ENCODE data around the gene SNRNP40.

Gene SNRNP40

DNA sequence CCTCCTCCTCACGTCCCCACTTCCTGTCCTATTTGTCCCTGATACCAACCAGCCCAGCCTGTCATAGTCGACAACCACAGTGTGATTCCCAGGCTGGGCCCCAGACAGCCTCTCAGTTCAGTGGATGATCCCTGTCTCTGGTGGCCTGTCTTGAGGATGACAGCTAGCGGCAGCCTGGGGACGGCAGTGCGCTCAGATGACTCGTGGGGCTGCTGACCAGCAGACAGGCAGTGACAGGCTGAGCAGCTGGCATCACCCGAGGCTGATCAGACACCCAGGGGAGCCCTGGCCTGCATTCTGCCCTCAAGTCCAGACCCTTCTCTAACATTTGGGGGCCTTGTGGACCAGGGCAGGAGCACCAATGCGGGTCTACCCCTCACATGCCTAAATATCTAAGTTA lies 77.9 kb downstream of the SNRNP40 start:
- TF ChIP-seq ZFX (IDR thresholded peaks at IDR 0.05; ENCODE audit: borderline replicate concordance) (no peak), CTCF (IDR thresholded peaks at IDR 0.05) (no peak)
- H3K27ac ChIP-seq, result no peak overlapping the region

GRCh38 chr1:31216016-31216415 lies 80.6 kb downstream of the SNRNP40 start:
- TF ChIP-seq CTCF (IDR thresholded peaks at IDR 0.05) (no peak), ZFX (IDR thresholded peaks at IDR 0.05; ENCODE audit: borderline replicate concordance) (no peak)

GRCh38 chr1:31215065-31215570 lies 81.5 kb downstream of the SNRNP40 start:
- TF ChIP-seq ZFX (IDR thresholded peaks at IDR 0.05; ENCODE audit: borderline replicate concordance) (no peak), CTCF (IDR thresholded peaks at IDR 0.05) (no peak)
- no peak overlapping the region for H3K27ac ChIP-seq

More at GRCh38 chr1:31216016-31216415, 80.6 kb downstream of the SNRNP40 start:
- peak overlapping the region; percentile 54 for H3K27ac ChIP-seq

GRCh38 chr1:31214316-31215064 lies 82.1 kb downstream of the SNRNP40 start:
- TF ChIP-seq CTCF (IDR thresholded peaks at IDR 0.05), result no peak
- TF ChIP-seq ZFX (IDR thresholded peaks at IDR 0.05; ENCODE audit: borderline replicate concordance), result no peak
- no peak overlapping the region for H3K27ac ChIP-seq

Measured in 22Rv1 (cell line).